ENCODE data around the gene ZNF655.

Gene ZNF655

GRCh38 chr7:99554939-99555338, 3.5 kb upstream of the ZNF655 start:
- H3K27ac ChIP-seq = no peak overlapping the region
- H3K27me3 ChIP-seq = no peaks in the 10 kb centered on the region
- no peak overlapping the region for H3K4me3 ChIP-seq
- H3K9me3 ChIP-seq = no peaks in the 10 kb centered on the region
- no peak for TF ChIP-seq CTCF (IDR thresholded peaks at IDR 0.05)
- intact Hi-C loops (cut with DNase I; ENCODE audit: low total_unique reads) = loop anchor here (5.0 kb wide), 2 partner anchors 53 to 1273 kb away; partner anchors contain the start of genes BRI3, ZKSCAN5 and ZNF394
- H3K4me1 ChIP-seq = peaks cover 0 to 39% (median 35%) of the 10 kb centered on the region in 4 donors
- H3K36me3 ChIP-seq = peaks cover 0 to 25% (median 4%) of the 10 kb centered on the region in 3 donors
- DNase-seq = no peak

GRCh38 chr7:99557196-99557607, 1.2 kb upstream of the ZNF655 start:
- Histone ChIP-seq H3K9me3 (no peaks in the 10 kb centered on the region), H3K27ac (peak overlapping the region; percentile 97), H3K4me1 (peaks cover 0 to 36% (median 32%) of the 10 kb centered on the region in 4 donors), H3K36me3 (peaks cover 16 to 44% (median 24%) of the 10 kb centered on the region in 3 donors), H3K4me3 (peak overlapping the region; percentile 86 to 88), H3K27me3 (no peaks in the 10 kb centered on the region)
- intact Hi-C loops (cut with DNase I; ENCODE audit: low total_unique reads) = loop anchor here (5.0 kb wide), 1 partner anchor 55 kb away; the partner anchor contains the start of genes ZKSCAN5 and ZNF394
- no peak for TF ChIP-seq CTCF (IDR thresholded peaks at IDR 0.05)
- peak in 1 of 2 donors; percentile 16 for DNase-seq

DNA sequence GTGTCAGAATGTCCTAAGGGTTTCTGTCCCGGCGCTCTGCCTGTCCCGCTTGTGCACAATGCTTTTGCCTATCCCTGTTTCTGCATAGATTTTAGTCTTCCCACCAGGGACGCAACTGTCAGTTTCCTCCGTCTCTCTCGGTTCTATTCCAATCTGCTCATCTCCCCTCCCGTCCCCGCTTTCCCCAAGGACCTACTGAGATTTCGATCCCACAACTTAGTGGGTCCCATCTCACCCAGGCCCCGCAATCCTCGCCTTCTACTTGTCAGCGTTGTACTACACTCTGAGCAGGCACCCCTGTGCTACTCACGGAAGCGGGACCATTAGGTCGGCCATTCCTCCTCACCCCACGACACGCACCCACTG, 519 bp upstream of the ZNF655 start:
- no peaks in the 10 kb centered on the region for H3K27me3 ChIP-seq
- H3K4me1 ChIP-seq = peaks cover 0 to 38% (median 27%) of the 10 kb centered on the region in 4 donors
- peak overlapping the region; percentile 97 for H3K27ac ChIP-seq
- DNase-seq = no peak
- intact Hi-C loops (cut with DNase I; ENCODE audit: low total_unique reads) = loop anchor here (5.0 kb wide), 1 partner anchor 56 kb away; the partner anchor contains the start of genes ZKSCAN5 and ZNF394
- no peak for TF ChIP-seq CTCF (IDR thresholded peaks at IDR 0.05)
- peaks cover 23 to 52% (median 27%) of the 10 kb centered on the region in 3 donors for H3K36me3 ChIP-seq
- H3K9me3 ChIP-seq = no peaks in the 10 kb centered on the region
- peak overlapping the region; percentile 86 to 88 for H3K4me3 ChIP-seq

- H3K27me3 ChIP-seq = no peaks in the 10 kb centered on the region
- peak overlapping the region; percentile 86 to 88 for H3K4me3 ChIP-seq
- DNase-seq = no peak
- no peak for TF ChIP-seq CTCF (IDR thresholded peaks at IDR 0.05)
- H3K4me1 ChIP-seq = peaks cover 0 to 38% (median 27%) of the 10 kb centered on the region in 4 donors
- H3K9me3 ChIP-seq = no peaks in the 10 kb centered on the region
- H3K36me3 ChIP-seq = peaks cover 33 to 66% (median 36%) of the 10 kb centered on the region in 3 donors
- intact Hi-C loops (cut with DNase I; ENCODE audit: low total_unique reads) = loop anchor here (5.0 kb wide), 1 partner anchor 57 kb away; the partner anchor contains the start of genes ZKSCAN5 and ZNF394
- peak overlapping the region; percentile 97 for H3K27ac ChIP-seq
Observed at GRCh38 chr7:99559175-99559915, 903 bp downstream of the ZNF655 start.

- TF ChIP-seq CTCF (IDR thresholded peaks at IDR 0.05) = no peak
- Histone ChIP-seq H3K9me3 (no peaks in the 10 kb centered on the region), H3K27ac (no peak overlapping the region), H3K4me1 (peaks cover 0 to 38% (median 27%) of the 10 kb centered on the region in 4 donors), H3K36me3 (peaks cover 42 to 67% (median 48%) of the 10 kb centered on the region in 3 donors), H3K4me3 (no peak overlapping the region), H3K27me3 (no peaks in the 10 kb centered on the region)
- intact Hi-C loops (cut with DNase I; ENCODE audit: low total_unique reads) = no loop called here
- DNase-seq = no peak
Observed at GRCh38 chr7:99560834-99561736, 2.6 kb downstream of the ZNF655 start.
